SU-DHL-6 (cell line): Measurements from ENCODE around the gene TSHZ2.
"Not testable (repeated sequence)": the region's sequence is repeated elsewhere in the genome, so short reads cannot be mapped to it uniquely, and the experiment has no call there.

Experiments used
- CTCF ChIP-seq: fragments of 200-600 bp; sonication (generic); IDR thresholded peaks from one replicate; pipeline ENCODE4 v1.5.1; 2017; ENCODE audit warnings: antibody characterized with exemption, mild to moderate bottlenecking, low read length, moderate library complexity; ENCODE audit not compliant: insufficient read depth, poor library complexity, severe bottlenecking
- EZH2phosphoT487 ChIP-seq: fragments of 200-600 bp; sonication (generic), shearing (Covaris generic); conservative IDR thresholded peaks from 2 replicates; pipeline ENCODE4 v1.6.1; 2018; ENCODE audit warnings: mild to moderate bottlenecking, antibody characterized with exemption, low read length, moderate library complexity, mixed read lengths

GRCh38 chr20:53532654-53533312 lies 560.6 kb downstream of the TSHZ2 start:
- not testable (repeated sequence) for TF ChIP-seq EZH2phosphoT487, CTCF
